T-cell (primary cell): Measurements from ENCODE around the gene GAREM2. TPM values are rescaled to one million over a fixed set of nuclear protein-coding genes. Genes with fewer than 3 reads are reported as not detected.

ENCODE experiments used
- ATAC-seq, 4 experiments: fragments of 200-7000 bp in 3 of 4; fragments of 150-1000 bp in 1 of 4; cut with Tn5 transposase; replicated peaks in 1 of 4; 1 replicate in 3 of 4; 2 replicates in 1 of 4; pipeline ENCODE4 v1.10.0; 2021; ENCODE audit warnings: moderate library complexity in 3 of 4, mild to moderate bottlenecking in 2 of 4, moderate number of reproducible peaks in 1 of 4
- CTCF ChIA-PET, 2 donors: fragments of 300-600 bp; sonication (Branson Sonifier 250); formaldehyde crosslinking; loops; one replicate each; lab custom pipeline; 2022; ENCODE audit warnings: antibody characterized with exemption in 2 of 2; lab: Charles Lee
- POLR2A ChIA-PET, 2 donors: fragments of 300-600 bp; sonication (Branson Sonifier 250); formaldehyde crosslinking; loops; one replicate each; lab custom pipeline; 2022; ENCODE audit warnings: antibody characterized with exemption in 2 of 2; lab: Charles Lee
- DNase-seq, 35 experiments: peaks; one replicate each; pipeline versions ENCODE4 v3.0.0 to v3.0.0-alpha.2; 2013 to 2023
- H3K27ac ChIP-seq: one replicate; pipeline ENCODE4 v1.5.1; 2013; ENCODE audit warnings: low read length
- H3K27me3 ChIP-seq, 2 experiments: replicated peaks in 1 of 2; 1 replicate in 1 of 2; 2 replicates in 1 of 2; pipeline versions ENCODE4 v1.6.1 to v1.7.0; 2013; ENCODE audit warnings: low read length in 1 of 2, mixed read lengths in 1 of 2; ENCODE audit not compliant: control insufficient read depth in 2 of 2, insufficient read depth in 2 of 2; ENCODE audit errors: extremely low read depth in 1 of 2
- H3K36me3 ChIP-seq, 2 donors: 1 replicate in 1 of 2; 2 replicates in 1 of 2; pipeline versions ENCODE4 v1.6.1 to v1.7.0; 2013; ENCODE audit warnings: low read length in 1 of 2; ENCODE audit not compliant: control insufficient read depth in 2 of 2, insufficient read depth in 1 of 2; ENCODE audit errors: extremely low read depth in 1 of 2
- H3K4me1 ChIP-seq, 2 experiments: 1 replicate in 1 of 2; 2 replicates in 1 of 2; pipeline versions ENCODE4 v1.6.1 to v1.7.0; 2013; ENCODE audit warnings: low read length in 2 of 2, mixed read lengths in 1 of 2; ENCODE audit not compliant: insufficient read depth in 2 of 2, control insufficient read depth in 1 of 2; ENCODE audit errors: extremely low read depth in 1 of 2
- H3K4me3 ChIP-seq, 2 donors: 1 replicate in 1 of 2; 2 replicates in 1 of 2; pipeline versions ENCODE4 v1.5.1 to v1.7.0; 2013; ENCODE audit warnings: mild to moderate bottlenecking in 2 of 2, low read length in 1 of 2, moderate library complexity in 1 of 2; ENCODE audit not compliant: control insufficient read depth in 1 of 2; ENCODE audit errors: extremely low read depth in 1 of 2
- H3K9me3 ChIP-seq: 2 replicates; pipeline ENCODE4 v1.7.0; 2013
- H3K27ac Mint-ChIP-seq, 2 donors: one replicate each; pipeline ENCODE4 v1.8.0; 2020 to 2021; ENCODE audit warnings: mild to moderate bottlenecking in 2 of 2, mixed read lengths in 2 of 2
- H3K27me3 Mint-ChIP-seq, 2 donors: one replicate each; pipeline ENCODE4 v1.8.0; 2021 to 2022; ENCODE audit warnings: mixed read lengths in 2 of 2
- H3K36me3 Mint-ChIP-seq: one replicate; pipeline ENCODE4 v1.8.0; 2021; ENCODE audit warnings: mixed read lengths
- H3K4me1 Mint-ChIP-seq, 3 donors: one replicate each; pipeline ENCODE4 v1.8.0; 2020 to 2022; ENCODE audit warnings: mixed read lengths in 3 of 3, mild to moderate bottlenecking in 1 of 3
- H3K4me3 Mint-ChIP-seq, 3 donors: one replicate each; pipeline ENCODE4 v1.8.0; 2020 to 2022; ENCODE audit warnings: mild to moderate bottlenecking in 3 of 3, mixed read lengths in 3 of 3, moderate library complexity in 3 of 3
- H3K9me3 Mint-ChIP-seq, 3 donors: one replicate each; pipeline ENCODE4 v1.8.0; 2020 to 2022; ENCODE audit warnings: mixed read lengths in 3 of 3
- WGBS: methylation state at CpG from one replicate; pipeline ENCODE4 v1.1.5; 2013; ENCODE audit warnings: missing lambda C conversion rate; ENCODE audit not compliant: insufficient coverage; 5-methylcytosine and 5-hydroxymethylcytosine counted together
- total RNA-seq, 35 experiments: library from RNA in 6 of 35; stranded (reverse) in 6 of 35; fragments of 120-200 nt in 1 of 35; gene quantifications; one replicate each; pipeline versions ENCODE4 v1.2.1 to v1.2.4 and lab custom pipeline; 2013 to 2026

GAREM2 gene
- total RNA-seq, 5 donors from 2014 or later (not counting 1 experiment from before 2014, with no cell fraction given): 2.9 to 9.1 (median 5.2) TPM

DNA sequence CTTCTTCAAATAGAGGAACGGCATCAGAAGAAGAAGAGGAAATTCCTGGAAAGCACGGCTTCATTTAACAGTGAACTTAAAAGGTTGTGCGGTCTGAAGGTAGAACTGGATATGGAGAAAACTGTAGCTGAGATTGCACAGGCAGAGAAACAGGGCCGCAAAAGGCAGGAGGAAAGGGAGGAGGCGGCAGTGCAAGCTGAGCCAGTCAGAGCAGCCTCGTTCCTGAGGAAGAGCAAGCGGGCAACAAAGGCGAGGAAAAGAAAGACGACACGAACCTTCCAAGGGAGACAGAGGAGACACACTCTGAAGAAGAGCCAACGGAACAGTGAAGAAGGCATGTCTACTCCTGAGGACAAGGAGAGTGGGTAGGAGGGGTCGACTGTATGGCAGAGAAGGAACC is 22.6 kb upstream of the GAREM2 start:
- Histone ChIP-seq H3K36me3 (no peaks in the 10 kb centered on the region), H3K4me3 (no peak overlapping the region), H3K9me3 (no peaks in the 10 kb centered on the region), H3K4me1 (no peaks in the 10 kb centered on the region), H3K27me3 (peaks cover 0 to 27% of the 10 kb centered on the region in 2 experiments), H3K27ac (no peak overlapping the region)
- Mint-ChIP-seq H3K9me3 (no peaks in the 10 kb centered on the region), H3K27me3 (peaks cover 17 to 32% of the 10 kb centered on the region in 2 donors), H3K4me1 (peaks cover 0 to under 1% (median 0%) of the 10 kb centered on the region in 3 donors), H3K27ac (no peak overlapping the region), H3K4me3 (no peak overlapping the region), H3K36me3 (peaks cover 3% of the 10 kb centered on the region)
- ChIA-PET POLR2A (no interaction called here), CTCF (no interaction called here)
- ATAC-seq (no peak), DNase-seq (no peak)
- WGBS: 86% methylated on average over 11 of the region's 12 CpGs

DNA sequence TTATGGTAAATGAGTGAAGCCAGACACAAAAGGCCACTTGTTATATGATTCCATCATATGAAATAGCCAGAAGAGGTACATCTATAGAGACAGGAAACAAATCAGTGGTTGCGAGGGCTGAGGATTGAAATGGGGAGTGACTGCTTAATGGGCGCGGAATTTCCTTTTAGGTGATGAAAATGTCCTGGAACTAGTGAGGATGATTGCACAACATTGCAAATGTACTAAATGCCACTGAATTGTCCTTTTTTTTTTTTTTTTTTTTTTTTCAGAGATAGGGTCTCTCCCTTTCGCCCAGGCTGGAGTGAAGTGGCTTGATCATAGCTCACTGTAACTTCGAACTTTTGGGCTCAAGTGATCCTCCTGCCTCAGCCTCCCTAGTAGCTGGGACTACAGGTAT is 15.3 kb upstream of the GAREM2 start:
- CTCF ChIA-PET: no interaction called here
- H3K9me3 ChIP-seq: no peaks in the 10 kb centered on the region
- no peaks in the 10 kb centered on the region for H3K27me3 ChIP-seq
- no peak for ATAC-seq
- H3K4me1 Mint-ChIP-seq: no peaks in the 10 kb centered on the region
- H3K36me3 Mint-ChIP-seq: no peaks in the 10 kb centered on the region
- no peaks in the 10 kb centered on the region for H3K9me3 Mint-ChIP-seq
- no peak overlapping the region for H3K4me3 Mint-ChIP-seq
- H3K27ac Mint-ChIP-seq: no peak overlapping the region
- no peak for DNase-seq
- no peak overlapping the region for H3K4me3 ChIP-seq
- no peaks in the 10 kb centered on the region for H3K4me1 ChIP-seq
- peaks cover 3 to 8% of the 10 kb centered on the region in 2 donors for H3K27me3 Mint-ChIP-seq
- H3K36me3 ChIP-seq: no peaks in the 10 kb centered on the region
- POLR2A ChIA-PET: no interaction called here
- H3K27ac ChIP-seq: no peak overlapping the region
- 100% methylated on average over 1 of the region's 5 CpGs for WGBS

GRCh38 chr2:26161926-26162325 is 11.0 kb upstream of the GAREM2 start:
- no peaks in the 10 kb centered on the region for H3K4me1 Mint-ChIP-seq
- H3K27ac Mint-ChIP-seq: no peak overlapping the region
- Histone ChIP-seq H3K4me3 (no peak overlapping the region), H3K27ac (no peak overlapping the region), H3K36me3 (no peaks in the 10 kb centered on the region), H3K27me3 (no peaks in the 10 kb centered on the region), H3K4me1 (no peaks in the 10 kb centered on the region), H3K9me3 (no peaks in the 10 kb centered on the region)
- ATAC-seq (no peak), DNase-seq (no peak)
- POLR2A ChIA-PET: no interaction called here
- no peak overlapping the region for H3K4me3 Mint-ChIP-seq
- no peaks in the 10 kb centered on the region for H3K36me3 Mint-ChIP-seq
- CTCF ChIA-PET: no interaction called here
- WGBS: 98% methylated on average over 5 of the region's 7 CpGs
- peaks cover 0 to 1% of the 10 kb centered on the region in 2 donors for H3K27me3 Mint-ChIP-seq
- no peaks in the 10 kb centered on the region for H3K9me3 Mint-ChIP-seq

DNA sequence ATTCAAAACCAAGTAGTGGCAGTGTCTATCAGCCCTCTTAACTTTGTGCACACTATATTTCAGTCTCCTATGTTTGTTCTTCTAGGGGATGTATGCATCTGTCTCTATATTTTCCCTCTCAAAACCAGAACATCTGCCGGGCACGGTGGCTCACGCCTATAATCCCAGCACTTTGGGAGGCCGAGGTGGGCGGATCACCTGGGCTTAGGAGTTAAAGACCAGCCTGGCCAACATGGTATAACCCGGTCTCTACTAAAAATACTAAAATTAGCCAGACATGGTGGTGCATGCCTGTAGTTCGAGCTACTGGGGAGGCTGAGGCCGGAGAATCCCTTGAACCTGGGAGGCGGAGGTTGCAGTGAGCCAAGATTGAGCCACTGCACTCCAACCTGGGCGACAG is 9.9 kb upstream of the GAREM2 start:
- Mint-ChIP-seq H3K27ac (no peak overlapping the region), H3K4me3 (no peak overlapping the region), H3K36me3 (no peaks in the 10 kb centered on the region), H3K9me3 (no peaks in the 10 kb centered on the region), H3K4me1 (no peaks in the 10 kb centered on the region), H3K27me3 (peaks cover 0 to 1% of the 10 kb centered on the region in 2 donors)
- ChIA-PET CTCF (no interaction called here), POLR2A (no interaction called here)
- H3K27ac ChIP-seq: no peak overlapping the region
- 97% methylated on average over 6 of the region's 10 CpGs for WGBS
- no peaks in the 10 kb centered on the region for H3K27me3 ChIP-seq
- H3K4me3 ChIP-seq: no peak overlapping the region
- no peaks in the 10 kb centered on the region for H3K36me3 ChIP-seq
- H3K9me3 ChIP-seq: no peaks in the 10 kb centered on the region
- ATAC-seq: no peak
- H3K4me1 ChIP-seq: no peaks in the 10 kb centered on the region
- DNase-seq: no peak

DNA sequence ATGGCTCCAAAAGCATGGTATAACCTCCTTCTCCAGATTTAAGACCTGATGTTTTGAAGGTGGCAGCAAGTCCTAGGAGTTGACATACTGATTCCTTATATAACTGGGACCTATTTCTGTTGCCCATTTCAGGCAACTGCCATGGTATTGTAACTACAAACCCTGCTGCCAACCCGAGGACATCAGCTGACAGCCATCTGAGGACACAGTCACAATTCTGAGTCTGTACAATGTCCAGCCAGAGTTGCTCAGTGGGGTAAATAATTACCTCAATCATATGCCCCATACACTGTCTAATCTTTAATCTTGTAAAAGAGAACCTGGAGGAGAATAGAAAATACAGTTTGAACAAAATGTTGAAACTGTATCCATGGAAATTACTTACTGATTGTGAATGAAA is 8.7 kb upstream of the GAREM2 start:
- H3K27me3 Mint-ChIP-seq: peaks cover 0 to 1% of the 10 kb centered on the region in 2 donors
- ChIA-PET POLR2A (no interaction called here), CTCF (no interaction called here)
- no peak for ATAC-seq
- no peaks in the 10 kb centered on the region for H3K4me1 Mint-ChIP-seq
- H3K27ac Mint-ChIP-seq: no peak overlapping the region
- H3K27me3 ChIP-seq: no peaks in the 10 kb centered on the region
- no peak overlapping the region for H3K27ac ChIP-seq
- H3K4me3 Mint-ChIP-seq: no peak overlapping the region
- H3K4me3 ChIP-seq: no peak overlapping the region
- no peaks in the 10 kb centered on the region for H3K4me1 ChIP-seq
- H3K36me3 Mint-ChIP-seq: no peaks in the 10 kb centered on the region
- no peaks in the 10 kb centered on the region for H3K9me3 ChIP-seq
- no peak for DNase-seq
- no peaks in the 10 kb centered on the region for H3K9me3 Mint-ChIP-seq
- H3K36me3 ChIP-seq: no peaks in the 10 kb centered on the region
- 43% methylated on average over 1 of the region's 1 CpG for WGBS

DNA sequence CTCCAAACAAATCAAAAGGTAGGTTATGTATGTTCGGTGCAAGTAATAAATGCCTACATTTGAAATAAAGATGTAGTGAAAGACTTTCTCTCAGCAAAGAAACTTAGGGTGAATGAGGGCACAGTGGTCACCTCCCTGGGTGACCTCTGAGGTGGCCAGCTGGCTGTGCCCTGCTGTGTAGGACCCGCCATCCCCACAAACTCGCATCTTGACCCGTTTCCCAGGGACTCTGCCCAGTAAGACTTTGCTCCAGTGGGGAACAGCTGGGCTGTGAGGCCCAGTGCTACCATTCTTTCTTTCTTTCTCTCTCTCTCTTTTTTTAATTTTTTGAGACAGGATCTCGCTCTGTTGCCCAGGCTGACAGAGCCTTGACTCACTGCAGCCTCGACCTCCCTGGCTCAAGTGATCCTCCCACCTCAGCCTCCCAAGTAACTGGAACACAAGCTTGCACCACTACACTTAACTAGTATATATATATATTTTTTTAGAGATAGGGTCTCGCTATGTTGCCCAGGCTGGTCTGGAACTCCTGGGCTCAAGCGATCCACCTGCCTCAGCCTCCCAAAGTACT is 8.2 kb upstream of the GAREM2 start:
- ChIA-PET POLR2A (interaction anchor here in 1 of 2 donors (0.7 kb wide), 1 partner anchor 346 kb away, joined by 4 read pairs; no protein-coding TSS in a partner anchor), CTCF (no interaction called here)
- Histone ChIP-seq H3K27me3 (peaks cover 0 to 1% of the 10 kb centered on the region in 2 experiments), H3K4me1 (no peaks in the 10 kb centered on the region), H3K9me3 (no peaks in the 10 kb centered on the region), H3K4me3 (no peak overlapping the region), H3K27ac (no peak overlapping the region), H3K36me3 (no peaks in the 10 kb centered on the region)
- Mint-ChIP-seq H3K27me3 (peaks cover 1 to 3% of the 10 kb centered on the region in 2 donors), H3K4me3 (no peak overlapping the region), H3K27ac (no peak overlapping the region), H3K36me3 (no peaks in the 10 kb centered on the region), H3K9me3 (no peaks in the 10 kb centered on the region), H3K4me1 (no peaks in the 10 kb centered on the region)
- WGBS: 92% methylated on average over 4 of the region's 8 CpGs
- no peak for ATAC-seq
- DNase-seq: no peak
